Heart left ventricle (tissue), 13 donors: ENCODE measurements around the gene SCAANT1.

Source experiments
- CTCF ChIP-seq, 12 donors: fragments of 200-600 bp; sonication (generic) in 4 of 12; IDR thresholded peaks; one replicate each; pipeline versions ENCODE4 v1.5.0 to v1.8.0; 2018 to 2022; ENCODE audit warnings: antibody characterized with exemption in 12 of 12, mild to moderate bottlenecking in 5 of 12
- POLR2A ChIP-seq, 2 donors: fragments of 450-650 bp; IDR thresholded peaks; one replicate each; pipeline ENCODE4 v1.6.1; 2017; ENCODE audit warnings: antibody characterized with exemption in 2 of 2, mild to moderate bottlenecking in 2 of 2, moderate library complexity in 2 of 2
- donor health status: ischemic (EF 13 %, LVEDD 7.1; RV severe dilation, severe dysfunction).
- donor health status: DM: no; HTN: yes; CAD: no.
- donor health status: DM: no; HTN: no; CAD: no.
- donor health status: ischemic (EF 25% LVEDD 6.9; RV normal size, moderate dysfunction).
- donor health status: ischemic (EF 25% LVEDD 5.7; RV mildly dilated, moderate dysfunction).
- donor health status: ischemic (EF 35%, LVEDD 5.7; RV mildly dilated, moderate dysfunction).
- donor health status: nonischemic (EF 11% LVEDD 7.7; RV severe dilation, severe dysfunction).
- donor health status: DM: yes; HTN: yes; CAD: no.
- donor health status: PGD.
- donor health status: ischemic (EF 29% LVEDD 5.4; RV normal size, mild dysfunction).
- donor health status: nonischemic (EF 23%, LVEDD 6.1; RV moderate dilation, normal function).

GRCh38 chr3:63921741-63922482 is 9.7 kb upstream of the SCAANT1 start:
- TF ChIP-seq CTCF (IDR thresholded peaks at IDR 0.05) (no peak), POLR2A (IDR thresholded peaks at IDR 0.05) (no peak)
